HFF-Myc (cell line): ENCODE data around the gene AGAP1.

Experiments
- DNase-seq: peaks from one replicate; pipeline ENCODE4 v3.0.0-alpha.2; 2011; ENCODE audit warnings: low read depth; ENCODE audit errors: extremely low read depth
- H3K4me3 ChIP-seq: replicated peaks from 2 replicates; pipeline ENCODE4 v1.5.1; 2011; ENCODE audit warnings: low read depth, mild to moderate bottlenecking, control low read depth, low read length
- CTCF ChIP-seq: IDR thresholded peaks from 2 replicates; pipeline ENCODE4 v1.5.1; 2012; ENCODE audit warnings: mild to moderate bottlenecking, low read depth, low read length, control low read depth; ENCODE audit errors: missing control alignments

AGAP1 gene

GRCh38 chr2:235966932-235967757 is 473.3 kb downstream of the AGAP1 start:
- DNase-seq, result no peak
- TF ChIP-seq CTCF, result no peak
- no peak overlapping the region for H3K4me3 ChIP-seq

GRCh38 chr2:235968155-235968554 is 474.3 kb downstream of the AGAP1 start:
- H3K4me3 ChIP-seq, result no peak overlapping the region
- no peak for DNase-seq
- no peak for TF ChIP-seq CTCF

- no peak for DNase-seq
- TF ChIP-seq CTCF, result no peak
- no peak overlapping the region for H3K4me3 ChIP-seq
These were observed 474.9 kb downstream of the AGAP1 start for GRCh38 chr2:235968616-235969324.

- no peak for DNase-seq
- no peak overlapping the region for H3K4me3 ChIP-seq
- TF ChIP-seq CTCF, result no peak
These were observed 476.6 kb downstream of the AGAP1 start for GRCh38 chr2:235970204-235971040.

- DNase-seq, result no peak
- no peak overlapping the region for H3K4me3 ChIP-seq
- TF ChIP-seq CTCF, result no peak
These were observed 482.7 kb downstream of the AGAP1 start for GRCh38 chr2:235976516-235976915.

- no peak for TF ChIP-seq CTCF
- no peak overlapping the region for H3K4me3 ChIP-seq
- no peak for DNase-seq
These were observed 483.1 kb downstream of the AGAP1 start for GRCh38 chr2:235976956-235977355.
